Upper lobe of left lung (tissue), 6 donors: ENCODE results near the gene PRAF2. TPM values are rescaled to one million over a fixed set of nuclear protein-coding genes. Genes with fewer than 3 reads are reported as not detected.

Experiments used
- ATAC-seq, 2 donors: fragments of 200-7000 bp; cut with Tn5 transposase; one replicate each; pipeline ENCODE4 v1.9.1; 2022; ENCODE audit warnings: mild to moderate bottlenecking in 2 of 2, moderate library complexity in 2 of 2; ENCODE audit not compliant: low FRiP score in 2 of 2
- DNase-seq, 2 donors: peaks; one replicate each; pipeline ENCODE4 v3.0.0-alpha.2; 2019 to 2020
- H3K27ac ChIP-seq, 4 donors: fragments of 200-600 bp; sonication (generic); one replicate each; pipeline ENCODE4 v1.5.1; 2016 to 2019
- H3K27me3 ChIP-seq, 4 donors: fragments of 200-600 bp; sonication (generic); one replicate each; pipeline ENCODE4 v1.5.1; 2017 to 2019
- H3K36me3 ChIP-seq, 4 donors: fragments of 200-600 bp; sonication (generic); one replicate each; pipeline ENCODE4 v1.5.1; 2016 to 2019
- H3K4me1 ChIP-seq, 4 donors: fragments of 200-600 bp; sonication (generic); one replicate each; pipeline ENCODE4 v1.5.1; 2018 to 2019
- H3K4me3 ChIP-seq, 4 donors: fragments of 200-600 bp; sonication (generic); one replicate each; pipeline ENCODE4 v1.5.1; 2017 to 2019; ENCODE audit warnings: mild to moderate bottlenecking in 2 of 4, moderate library complexity in 1 of 4
- H3K9me3 ChIP-seq, 4 donors: fragments of 200-600 bp; sonication (generic); one replicate each; pipeline ENCODE4 v1.5.1; 2018 to 2019
- CTCF ChIP-seq, 6 experiments: fragments of 450-650 bp in 4 of 6; fragments of 200-600 bp in 2 of 6; sonication (generic) in 2 of 6; IDR thresholded peaks; one replicate each; pipeline ENCODE4 v1.5.1; 2016 to 2019; ENCODE audit warnings: antibody characterized with exemption in 6 of 6
- EP300 ChIP-seq, 4 donors: sonication (generic); formaldehyde crosslinking; IDR thresholded peaks; one replicate each; pipeline ENCODE4 v1.5.1; 2017; ENCODE audit warnings: antibody characterized with exemption in 4 of 4, control low read depth in 2 of 4
- POLR2A ChIP-seq, 4 donors: fragments of 450-650 bp; IDR thresholded peaks; one replicate each; pipeline ENCODE4 v1.5.1; 2016 to 2017; ENCODE audit warnings: antibody characterized with exemption in 4 of 4, mild to moderate bottlenecking in 2 of 4
- POLR2AphosphoS5 ChIP-seq, 2 donors: sonication (generic); formaldehyde crosslinking; IDR thresholded peaks; one replicate each; pipeline ENCODE4 v1.5.1; 2017; ENCODE audit warnings: antibody characterized with exemption in 2 of 2
- WGBS, 2 donors: methylation state at CpG; one replicate each; pipeline ENCODE4 v1.1.5; 2017 to 2018; 5-methylcytosine and 5-hydroxymethylcytosine counted together
- total RNA-seq, 6 donors: library from RNA; depleted of rRNA in 4 of 6; stranded (reverse); fragments of >200 nt in 4 of 6; gene quantifications; one replicate each; pipeline versions ENCODE4 v1.1.0 to v1.2.1, GENCODE V29; 2016 to 2021
- donor health status: DM: no; HTN: no; CAD: no; lungs with moderate emphysema.
- donor health status: DM: no; HTN: yes; CAD: no; lungs with severe emphysema.

PRAF2 gene
- total RNA-seq, 6 donors from 2014 or later, result 12.5 to 26.2 (median 15.5) TPM

GRCh38 chrX:49079489-49080428 is 6.0 kb upstream of the PRAF2 start, which contains the start of gene WDR45:
Gene WDR45, minus strand, starts transcription at chrX:49079887. Its CDS starts 1,792 bp downstream, at chrX:49078095.
- TF ChIP-seq POLR2AphosphoS5 (IDR thresholded peaks at IDR 0.05) (peak; percentile 78 to 87), CTCF (IDR thresholded peaks at IDR 0.05) (no peak), POLR2A (IDR thresholded peaks at IDR 0.05) (peak in 3 of 4 donors; percentile 62 to 82 (median 66)), EP300 (IDR thresholded peaks at IDR 0.05) (peak in 1 of 4 donors; percentile 3)
- Histone ChIP-seq H3K4me1 (peaks cover 4 to 10% (median 5%) of the 10 kb centered on the region in 4 donors), H3K27me3 (no peaks in the 10 kb centered on the region), H3K4me3 (peak within 1 kb of the TSS; percentile 45 to 67 (median 60)), H3K36me3 (peaks cover 0 to 22% (median 8%) of the 10 kb centered on the region in 4 donors), H3K9me3 (no peaks in the 10 kb centered on the region), H3K27ac (peak within 1 kb of the TSS; percentile 92 to 97 (median 92))
- peak; percentile 84 to 97 for ATAC-seq
- DNase-seq, result peak; percentile 75 to 86
- WGBS, 2 donors, result 0 to 49% methylated on average over 6 to 53 of the region's 55 CpGs

GRCh38 chrX:49077941-49078340 is 4.1 kb upstream of the PRAF2 start:
- no peaks in the 10 kb centered on the region for H3K9me3 ChIP-seq
- WGBS, 2 donors, result 71 to 92% methylated on average over 5 of the region's 5 CpGs
- no peak overlapping the region for H3K27ac ChIP-seq
- H3K4me1 ChIP-seq, result peaks cover 5 to 19% (median 13%) of the 10 kb centered on the region in 4 donors
- TF ChIP-seq POLR2A (IDR thresholded peaks at IDR 0.05) (no peak), CTCF (IDR thresholded peaks at IDR 0.05) (no peak), POLR2AphosphoS5 (IDR thresholded peaks at IDR 0.05) (no peak)
- H3K36me3 ChIP-seq, result peaks cover 0 to 22% (median 8%) of the 10 kb centered on the region in 4 donors
- DNase-seq (no peak), ATAC-seq (no peak)
- no peak overlapping the region for H3K4me3 ChIP-seq
- no peaks in the 10 kb centered on the region for H3K27me3 ChIP-seq

- Histone ChIP-seq H3K27ac (no peak overlapping the region), H3K4me1 (peaks cover 5 to 24% (median 18%) of the 10 kb centered on the region in 4 donors), H3K4me3 (no peak overlapping the region), H3K36me3 (peaks cover 0 to 22% (median 8%) of the 10 kb centered on the region in 4 donors), H3K9me3 (no peaks in the 10 kb centered on the region), H3K27me3 (no peaks in the 10 kb centered on the region)
- WGBS, 2 donors, result 90% methylated on average over 13 of the region's 13 CpGs; no CpG with 5 or more reads in 1 of the 2 donors
- ATAC-seq (no peak), DNase-seq (no peak)
- TF ChIP-seq POLR2A (IDR thresholded peaks at IDR 0.05) (no peak), POLR2AphosphoS5 (IDR thresholded peaks at IDR 0.05) (no peak), EP300 (IDR thresholded peaks at IDR 0.05) (no peak), CTCF (IDR thresholded peaks at IDR 0.05) (no peak)
Measured at GRCh38 chrX:49075347-49075746, 1.5 kb upstream of the PRAF2 start.

GRCh38 chrX:49072712-49073095 is 1.1 kb downstream of the PRAF2 start:
- ATAC-seq, result no peak
- TF ChIP-seq POLR2AphosphoS5 (IDR thresholded peaks at IDR 0.05) (no peak), CTCF (IDR thresholded peaks at IDR 0.05) (no peak)
- 58 to 67% methylated on average over 8 to 10 of the region's 10 CpGs for WGBS, 2 donors
- H3K4me1 ChIP-seq, result peaks cover 0 to 14% (median 13%) of the 10 kb centered on the region in 4 donors
- DNase-seq, result no peak
- peak overlapping the region in 3 of 4 donors; percentile 24 to 67 (median 54) for H3K27ac ChIP-seq
- peaks cover 0 to 20% (median 9%) of the 10 kb centered on the region in 4 donors for H3K36me3 ChIP-seq
- H3K27me3 ChIP-seq, result no peaks in the 10 kb centered on the region
- peak overlapping the region in 3 of 4 donors; percentile 39 to 68 (median 45) for H3K4me3 ChIP-seq
- no peaks in the 10 kb centered on the region for H3K9me3 ChIP-seq
